GM19467 (cell line): ENCODE data around the gene ZSWIM5.
"Not testable (repeated sequence)": the region's sequence is repeated elsewhere in the genome, so short reads cannot be mapped to it uniquely, and the experiment has no call there.

ENCODE experiments used
- ATAC-seq: cut with Tn5 transposase; IDR thresholded peaks from one replicate; pipeline ENCODE4 v1.9.1; 2021; ENCODE audit warnings: mild to moderate bottlenecking, moderate library complexity; ENCODE audit not compliant: unreplicated experiment

Gene ZSWIM5

DNA sequence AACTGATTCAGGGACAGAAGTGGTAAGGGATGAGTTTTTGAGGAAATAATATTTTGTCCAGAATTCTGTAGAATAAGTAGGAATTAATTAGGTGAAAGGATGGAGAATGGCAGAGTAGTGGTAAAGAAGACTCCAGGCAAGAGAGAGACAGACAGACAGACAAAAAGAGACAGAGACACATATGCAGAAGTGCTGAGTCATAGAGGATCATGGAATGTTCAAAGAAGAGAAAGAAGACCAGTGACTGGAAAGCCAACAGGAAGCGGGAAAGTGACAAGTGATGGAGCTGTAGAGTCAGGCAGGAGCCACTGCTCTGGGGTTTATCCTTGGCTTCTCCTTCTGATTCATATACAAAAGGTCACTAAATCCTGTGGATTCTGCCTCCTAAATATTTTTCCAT, 108.5 kb downstream of the ZSWIM5 start:
- no peak for ATAC-seq

- ATAC-seq = no peak
These were observed 109.3 kb downstream of the ZSWIM5 start for GRCh38 chr1:45097079-45097478.

GRCh38 chr1:45095450-45095849, 111.0 kb downstream of the ZSWIM5 start:
- ATAC-seq = no peak

DNA sequence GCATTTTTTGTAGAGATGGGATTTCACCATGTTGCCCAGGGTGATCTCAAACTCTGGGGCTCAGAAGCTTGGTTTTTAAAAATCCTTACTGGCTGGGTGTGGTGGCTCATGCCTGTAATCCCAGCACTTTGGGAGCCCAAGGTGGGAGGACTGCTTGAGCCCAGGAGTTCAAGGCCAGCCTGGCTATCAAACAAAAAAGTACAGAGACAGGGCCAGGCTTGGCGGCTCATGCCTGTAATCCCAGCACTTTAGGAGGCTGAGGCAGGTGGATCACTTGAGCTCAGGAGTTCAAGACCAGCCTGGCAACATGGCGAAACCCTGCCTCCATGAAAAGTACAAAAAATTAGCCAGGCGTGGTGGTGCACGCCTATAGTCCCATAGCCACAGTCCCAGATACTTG, 112.0 kb downstream of the ZSWIM5 start:
- not testable (repeated sequence) for ATAC-seq

DNA sequence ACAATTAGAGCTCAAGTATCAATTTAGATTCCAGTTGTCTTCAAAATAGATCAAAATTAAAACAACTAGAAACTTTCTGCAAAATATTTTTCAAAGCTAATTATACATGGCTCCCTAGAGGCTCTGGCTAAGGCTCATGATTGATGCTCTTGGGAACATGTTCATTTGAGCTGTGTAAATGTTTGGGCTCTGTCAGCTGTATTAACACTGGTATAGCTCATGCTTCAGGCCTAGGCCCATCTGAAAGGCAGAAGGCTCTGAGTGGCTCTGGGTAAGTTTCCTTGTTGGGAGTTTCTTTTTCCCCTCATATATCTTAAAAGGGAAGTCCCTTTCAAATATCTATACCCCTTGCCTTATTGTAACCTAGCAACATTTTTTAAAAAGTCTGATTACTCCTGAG, 113.1 kb downstream of the ZSWIM5 start:
- ATAC-seq = no peak

GRCh38 chr1:45089711-45090110, 116.7 kb downstream of the ZSWIM5 start:
- no peak for ATAC-seq

DNA sequence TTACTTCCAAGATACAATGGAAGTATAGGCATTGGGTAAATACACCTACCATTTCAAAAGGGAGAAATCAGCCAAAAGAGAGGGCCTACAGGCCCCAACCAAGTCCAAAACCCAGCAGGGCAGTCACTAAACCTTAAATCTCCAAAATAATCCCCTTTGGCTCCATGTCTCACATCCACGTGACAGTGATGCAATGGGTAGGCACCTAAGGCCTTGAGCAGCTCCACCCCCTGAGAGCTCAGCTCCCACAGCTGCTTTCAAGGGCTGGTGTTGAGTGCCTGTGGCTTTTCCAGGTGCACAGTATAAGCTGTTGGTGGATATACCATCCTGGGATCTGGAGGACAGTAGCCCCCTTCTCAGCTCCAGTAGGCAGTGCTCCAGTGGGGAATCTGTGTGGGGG, 121.8 kb downstream of the ZSWIM5 start:
- ATAC-seq = no peak

- no peak for ATAC-seq
These were observed 126.9 kb downstream of the ZSWIM5 start for GRCh38 chr1:45079533-45079932.

DNA sequence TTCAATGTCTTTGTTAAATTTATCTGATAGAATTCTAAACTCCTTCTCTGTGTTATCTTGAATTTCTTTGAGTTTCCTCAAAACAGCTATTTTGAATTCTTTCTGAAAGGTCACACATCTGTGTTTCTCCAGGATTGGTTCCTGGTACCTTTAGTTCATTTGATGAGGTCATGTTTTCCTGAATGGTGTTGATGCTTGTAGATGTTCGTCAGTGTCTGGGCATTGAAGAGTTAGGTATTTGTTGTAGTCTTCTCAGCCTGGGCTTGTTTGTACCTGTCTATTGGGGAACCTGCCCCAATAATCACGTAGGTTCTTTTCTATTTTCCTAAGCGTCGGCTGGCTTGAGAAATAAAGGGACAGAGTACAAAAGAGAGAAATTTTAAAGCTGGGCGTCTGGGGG, 129.4 kb downstream of the ZSWIM5 start:
- not testable (repeated sequence) for ATAC-seq

DNA sequence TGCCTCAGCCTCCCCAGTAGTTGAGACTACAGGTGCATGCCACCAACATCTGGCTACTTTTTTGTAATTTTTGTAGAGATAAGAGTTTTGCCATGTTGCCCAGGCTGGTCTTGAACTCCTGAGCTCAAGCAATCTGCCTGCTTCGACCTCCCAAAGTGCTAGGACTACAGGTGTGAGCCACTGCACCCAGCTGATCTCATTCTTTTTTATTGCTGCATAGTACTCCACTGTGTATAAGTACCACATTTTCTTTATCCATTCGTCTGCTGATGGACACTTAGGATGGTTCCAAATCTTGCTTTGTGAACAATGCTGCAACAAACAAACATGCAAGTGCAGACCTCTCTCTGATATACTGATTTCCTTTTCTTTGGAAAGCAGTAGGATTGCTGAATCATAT, 134.8 kb downstream of the ZSWIM5 start:
- no peak for ATAC-seq

- ATAC-seq = no peak
These were observed 138.6 kb downstream of the ZSWIM5 start for GRCh38 chr1:45067806-45068205.

DNA sequence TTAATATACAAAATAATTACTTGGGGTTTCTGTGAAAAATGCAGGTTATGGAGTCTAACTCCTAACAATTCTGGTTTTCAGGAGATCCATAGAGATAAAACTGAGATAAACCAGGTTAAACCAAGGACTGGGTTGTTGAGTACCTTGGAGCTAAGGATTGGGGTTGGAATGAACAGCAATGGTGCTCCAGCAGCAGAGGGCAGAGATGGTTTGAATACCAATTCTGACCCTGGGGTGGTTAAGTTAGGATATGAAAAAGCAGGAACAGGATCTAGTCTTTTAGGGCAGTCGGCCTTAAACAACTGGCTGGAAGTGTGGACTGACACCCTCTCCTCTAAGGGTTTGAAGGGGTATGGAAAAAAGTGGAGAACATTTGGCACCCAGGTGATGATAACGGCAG, 141.3 kb downstream of the ZSWIM5 start:
- no peak for ATAC-seq

GRCh38 chr1:45062463-45062862, 143.9 kb downstream of the ZSWIM5 start:
- not testable (repeated sequence) for ATAC-seq

- ATAC-seq = no peak
These were observed 146.6 kb downstream of the ZSWIM5 start for GRCh38 chr1:45059829-45060228.

DNA sequence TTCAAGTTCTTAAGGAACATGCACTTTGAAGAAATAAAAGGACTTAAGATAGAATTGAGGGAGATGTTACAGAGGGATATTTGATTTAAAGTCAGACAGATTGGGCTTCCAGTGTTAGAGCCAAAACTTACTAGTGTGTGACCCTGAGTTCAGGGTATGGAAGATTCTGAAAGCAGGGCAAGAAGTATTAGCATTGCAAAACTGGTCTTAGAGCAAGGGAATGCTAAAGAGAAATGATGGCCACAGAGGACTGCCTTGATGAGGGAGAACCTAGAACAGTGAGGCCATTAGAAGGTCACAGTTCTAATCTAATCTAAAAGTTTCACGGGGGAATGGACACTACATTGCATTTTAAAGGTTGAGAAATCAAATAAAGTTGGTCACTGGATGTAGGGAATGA, 148.9 kb downstream of the ZSWIM5 start:
- ATAC-seq = no peak

- ATAC-seq = no peak
These were observed 155.2 kb downstream of the ZSWIM5 start for GRCh38 chr1:45051005-45051772.

GRCh38 chr1:45047032-45047431, 159.4 kb downstream of the ZSWIM5 start:
- ATAC-seq = no peak

DNA sequence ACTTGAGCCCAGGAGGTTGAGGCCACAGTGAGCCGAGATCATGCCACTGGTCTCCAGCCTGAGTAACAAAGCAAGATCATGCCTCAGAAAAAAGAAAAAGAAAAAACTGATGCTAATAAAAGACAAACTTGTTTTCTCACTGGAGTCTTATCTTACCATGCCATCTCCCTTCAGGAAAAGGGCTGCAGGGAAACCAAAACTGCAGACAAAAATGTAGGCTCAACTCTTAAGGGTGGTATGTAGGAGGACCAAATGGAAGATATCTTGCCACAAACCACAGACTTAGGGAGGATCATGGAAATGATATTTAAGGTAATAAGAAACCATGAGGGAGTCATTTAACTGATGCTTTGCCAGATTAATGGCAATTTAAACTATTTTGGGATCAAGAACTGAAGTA, 161.5 kb downstream of the ZSWIM5 start:
- no peak for ATAC-seq

DNA sequence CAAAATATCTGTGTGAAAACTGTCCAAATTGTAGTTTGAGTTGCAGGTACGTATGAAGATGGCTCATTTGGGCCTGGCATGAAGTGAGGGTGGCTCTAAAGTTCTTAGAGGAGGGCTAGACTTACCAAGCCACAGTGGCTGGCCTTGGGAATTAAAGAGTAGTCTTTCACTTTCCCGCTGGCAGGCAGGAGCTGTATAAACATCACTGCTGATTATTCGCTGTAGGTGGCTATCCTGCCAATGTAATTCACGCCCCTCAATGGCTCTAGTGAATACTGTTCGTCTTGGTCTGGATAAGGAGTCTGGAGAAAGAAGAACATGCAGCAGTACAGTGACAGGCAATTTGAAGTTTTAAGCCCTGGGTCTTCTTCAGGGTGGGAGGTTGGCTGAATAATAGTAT, 163.3 kb downstream of the ZSWIM5 start:
- no peak for ATAC-seq

- no peak for ATAC-seq
These were observed 166.1 kb downstream of the ZSWIM5 start for GRCh38 chr1:45040297-45040696.

DNA sequence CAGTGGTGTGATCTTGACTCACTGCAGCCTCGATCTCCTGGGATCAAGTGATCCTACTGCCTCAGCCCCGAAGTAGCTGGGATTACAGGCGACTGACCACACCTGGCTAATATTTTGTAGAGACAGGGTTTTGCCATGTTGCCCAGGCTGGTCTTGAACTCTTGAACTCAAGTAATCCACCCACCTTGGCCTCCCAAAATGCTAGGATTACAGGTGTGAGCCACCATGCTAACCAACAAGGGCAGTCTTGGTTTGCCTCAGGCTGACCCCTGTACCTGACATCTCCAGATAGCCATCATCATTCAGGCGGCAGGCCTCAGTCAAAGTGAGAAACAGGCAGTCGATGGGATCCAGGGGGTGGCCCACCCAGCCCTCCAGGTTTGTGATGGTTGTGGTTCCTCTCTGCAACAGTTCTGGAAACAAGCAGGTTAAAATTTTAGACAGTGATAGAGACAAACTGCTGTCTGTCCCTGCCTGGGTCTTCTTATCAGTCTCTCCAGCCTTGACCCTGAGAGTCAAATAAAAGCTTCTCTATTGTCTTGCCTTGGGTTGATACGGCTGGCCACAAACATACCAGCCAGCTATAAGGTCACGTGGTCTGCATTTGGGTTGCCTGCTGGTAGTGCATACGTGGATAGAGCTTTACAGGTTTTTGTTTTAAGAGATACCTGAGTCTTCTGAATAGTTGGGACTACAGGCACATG, 167.6 kb downstream of the ZSWIM5 start:
- ATAC-seq = no peak

DNA sequence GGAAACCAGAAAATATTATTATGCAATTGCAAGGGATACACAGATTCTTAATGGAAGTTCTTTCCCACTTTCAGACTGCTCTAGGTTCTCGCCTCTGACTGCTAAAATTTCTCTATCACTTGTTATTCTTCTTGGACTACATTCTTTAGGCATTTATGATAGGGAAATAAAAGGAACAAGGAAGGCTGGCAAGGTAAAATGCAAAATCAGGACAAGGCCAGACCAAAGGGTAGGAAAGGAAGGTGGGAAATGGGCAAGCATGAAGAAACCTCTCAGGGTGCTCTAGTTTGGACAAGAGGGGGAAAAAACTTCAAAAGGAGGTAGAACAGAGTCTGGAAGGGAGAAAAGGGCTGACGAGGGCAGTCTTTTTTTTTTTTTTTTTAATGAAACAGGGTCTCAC, 168.2 kb downstream of the ZSWIM5 start:
- ATAC-seq = no peak

GRCh38 chr1:45037456-45037855, 168.9 kb downstream of the ZSWIM5 start:
- ATAC-seq = no peak
